Osteoblast (primary cell): ENCODE data around the gene RHOH. TPM values are rescaled to one million over a fixed set of nuclear protein-coding genes. Genes with fewer than 3 reads are reported as not detected.

Experiments
- DNase-seq: peaks from one replicate; pipeline ENCODE4 v3.0.0; 2011; ENCODE audit warnings: low spot score, mixed read lengths; ENCODE audit not compliant: insufficient read length; ENCODE audit errors: missing footprints
- H2AFZ ChIP-seq: 2 replicates; pipeline ENCODE4 v1.6.0; 2011; ENCODE audit warnings: mild to moderate bottlenecking, low read length
- H3K27ac ChIP-seq: 2 replicates; pipeline ENCODE4 v1.5.1; 2011; ENCODE audit warnings: mild to moderate bottlenecking, low read depth, low read length, moderate library complexity
- H3K27me3 ChIP-seq: 2 replicates; pipeline ENCODE4 v1.6.0; 2012; ENCODE audit warnings: mild to moderate bottlenecking, control low read depth, inconsistent platforms, low read length, moderate library complexity; ENCODE audit not compliant: insufficient read depth
- H3K36me3 ChIP-seq: 2 replicates; pipeline ENCODE4 v1.5.1; 2011; ENCODE audit warnings: mild to moderate bottlenecking, low read length, control low read depth, moderate library complexity; ENCODE audit not compliant: insufficient read depth
- H3K4me1 ChIP-seq: 2 replicates; pipeline ENCODE4 v1.5.1; 2011; ENCODE audit warnings: mild to moderate bottlenecking, low read length, control low read depth, moderate library complexity; ENCODE audit not compliant: insufficient read depth
- H3K4me2 ChIP-seq: 2 replicates; pipeline ENCODE4 v1.6.0; 2011; ENCODE audit warnings: mild to moderate bottlenecking, low read length; ENCODE audit not compliant: insufficient read depth
- H3K4me3 ChIP-seq: fragments of 200-600 bp; sonication (generic); 3 replicates; pipeline ENCODE4 v1.5.1; 2012; ENCODE audit warnings: mild to moderate bottlenecking, low read length, inconsistent platforms; ENCODE audit not compliant: insufficient read depth
- H3K79me2 ChIP-seq: 2 replicates; pipeline ENCODE4 v1.6.0; 2012; ENCODE audit warnings: mild to moderate bottlenecking, low read length, control low read depth, inconsistent platforms; ENCODE audit not compliant: insufficient read depth
- H3K9me3 ChIP-seq: 2 replicates; pipeline ENCODE4 v1.5.1; 2011; ENCODE audit warnings: low read depth, low read length, control low read depth
- H4K20me1 ChIP-seq: 2 replicates; pipeline ENCODE4 v1.6.0; 2012; ENCODE audit warnings: mild to moderate bottlenecking, low read length, control low read depth; ENCODE audit not compliant: insufficient read depth
- CTCF ChIP-seq: IDR thresholded peaks from 2 replicates; pipeline ENCODE4 v1.5.1; 2011; ENCODE audit warnings: mild to moderate bottlenecking, low read depth, low read length, moderate library complexity; ENCODE audit errors: extremely low read depth
- total RNA-seq: library from RNA; depleted of rRNA; stranded (reverse); fragments of >200 nt; gene quantifications from 2 replicates; pipeline ENCODE4 v1.2.3, GENCODE V29; 2012

Gene RHOH
- total RNA-seq, 1 donor, result not detected

- DNase-seq, result no peak
Measured at GRCh38 chr4:40214661-40215418, 18.0 kb downstream of the RHOH start.

DNA sequence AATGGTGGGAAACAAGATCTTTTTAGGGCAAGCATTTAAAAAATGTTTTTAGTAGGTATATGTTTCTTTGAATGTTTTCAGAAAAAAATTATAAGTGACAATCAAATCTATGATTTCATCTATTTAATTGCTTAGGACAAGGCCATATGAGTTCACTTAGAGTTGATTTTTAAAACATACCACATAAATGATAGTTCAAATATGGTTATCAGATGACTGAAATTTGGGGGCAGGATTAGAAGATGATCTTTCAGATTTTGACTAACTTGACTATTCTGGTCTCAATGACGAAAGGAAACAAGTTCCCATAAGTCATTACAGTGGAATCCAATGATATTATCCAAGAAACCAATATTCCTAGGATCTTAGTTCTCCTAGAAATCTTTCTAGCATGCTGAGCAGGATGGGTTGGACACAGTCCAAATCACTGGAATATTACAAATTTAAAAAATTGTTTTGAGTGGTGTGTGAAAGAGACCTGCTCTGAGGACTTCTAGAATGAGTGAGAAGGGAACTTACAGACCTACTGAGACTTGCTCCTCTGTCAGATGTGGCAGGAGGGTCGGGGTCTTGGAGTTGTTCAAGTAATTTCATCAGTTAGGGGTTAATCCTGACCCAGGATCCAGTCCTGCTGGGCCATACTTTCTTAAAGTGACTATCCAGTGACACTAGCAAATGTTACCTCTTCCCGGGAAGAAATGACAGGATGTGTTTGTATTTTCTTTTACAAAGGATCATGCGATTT lies 20.0 kb downstream of the RHOH start:
- Histone ChIP-seq H3K27me3 (no peaks in the 10 kb centered on the region), H3K79me2 (no peaks in the 10 kb centered on the region), H3K36me3 (no peaks in the 10 kb centered on the region), H3K9me3 (no peaks in the 10 kb centered on the region), H4K20me1 (no peaks in the 10 kb centered on the region), H3K4me3 (no peak overlapping the region), H3K27ac (no peak overlapping the region), H2AFZ (no peak overlapping the region), H3K4me2 (no peak overlapping the region), H3K4me1 (no peaks in the 10 kb centered on the region)
- DNase-seq, result no peak
- TF ChIP-seq CTCF, result no peak

More at GRCh38 chr4:40214661-40215418, 18.0 kb downstream of the RHOH start:
- H2AFZ ChIP-seq, result no peak overlapping the region
- no peaks in the 10 kb centered on the region for H3K4me1 ChIP-seq
- H3K4me2 ChIP-seq, result no peak overlapping the region
- H3K4me3 ChIP-seq, result no peak overlapping the region
- H3K27me3 ChIP-seq, result no peaks in the 10 kb centered on the region
- no peak for TF ChIP-seq CTCF
- no peak overlapping the region for H3K27ac ChIP-seq
- H4K20me1 ChIP-seq, result no peaks in the 10 kb centered on the region
- no peaks in the 10 kb centered on the region for H3K9me3 ChIP-seq
- no peaks in the 10 kb centered on the region for H3K36me3 ChIP-seq
- H3K79me2 ChIP-seq, result no peaks in the 10 kb centered on the region

DNA sequence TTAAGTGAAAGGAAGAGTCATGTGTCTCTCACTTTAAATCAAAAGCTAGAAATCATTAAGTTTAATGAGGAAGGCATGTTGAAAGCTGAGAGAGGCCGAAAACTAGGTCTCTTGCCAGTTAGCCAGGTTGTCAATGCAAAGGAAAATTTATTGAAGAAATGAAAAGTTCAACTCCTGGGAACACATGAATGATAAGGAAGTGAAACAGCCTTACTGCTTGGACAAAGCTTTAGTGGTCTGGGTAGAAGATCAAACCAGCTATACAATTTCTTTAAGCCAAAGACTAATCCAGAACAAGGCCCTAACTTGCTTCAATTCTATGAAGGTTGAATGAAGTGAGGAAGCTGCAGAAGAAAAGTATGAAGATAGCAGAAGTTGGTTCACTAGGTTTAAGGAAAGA lies 24.9 kb downstream of the RHOH start:
- H3K27ac ChIP-seq, result no peak overlapping the region
- no peaks in the 10 kb centered on the region for H3K79me2 ChIP-seq
- no peaks in the 10 kb centered on the region for H3K4me1 ChIP-seq
- TF ChIP-seq CTCF, result no peak
- no peak overlapping the region for H3K4me3 ChIP-seq
- H3K9me3 ChIP-seq, result no peaks in the 10 kb centered on the region
- H2AFZ ChIP-seq, result no peak overlapping the region
- H4K20me1 ChIP-seq, result no peaks in the 10 kb centered on the region
- H3K36me3 ChIP-seq, result no peaks in the 10 kb centered on the region
- DNase-seq, result no peak
- no peaks in the 10 kb centered on the region for H3K27me3 ChIP-seq
- H3K4me2 ChIP-seq, result no peak overlapping the region

DNA sequence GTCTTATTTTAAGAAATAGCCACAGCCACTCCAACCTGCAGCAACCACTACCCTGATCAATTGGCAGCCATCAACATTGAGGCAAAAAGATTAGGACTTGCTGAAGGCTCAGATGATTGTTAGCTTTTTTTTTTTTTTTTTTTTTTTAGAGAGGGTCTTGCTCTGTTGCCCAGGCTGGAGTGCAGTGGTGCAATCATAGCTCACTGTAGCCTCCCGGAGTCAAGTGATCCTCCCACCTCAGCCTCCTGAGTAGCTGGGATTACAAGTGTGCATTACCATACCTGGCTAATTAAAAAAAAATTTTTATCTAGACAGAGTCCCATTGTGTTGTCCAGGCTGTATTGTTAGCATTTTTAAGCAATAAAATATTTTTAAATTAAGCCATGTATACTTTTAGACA lies 26.5 kb downstream of the RHOH start:
- Histone ChIP-seq H3K4me3 (no peak overlapping the region), H2AFZ (no peak overlapping the region), H3K9me3 (no peaks in the 10 kb centered on the region), H3K4me2 (no peak overlapping the region), H3K79me2 (no peaks in the 10 kb centered on the region), H3K27me3 (no peaks in the 10 kb centered on the region), H3K27ac (no peak overlapping the region), H3K4me1 (no peaks in the 10 kb centered on the region), H3K36me3 (no peaks in the 10 kb centered on the region), H4K20me1 (no peaks in the 10 kb centered on the region)
- TF ChIP-seq CTCF, result no peak
- no peak for DNase-seq
